HG03354 (cell line): ENCODE data around the gene TBX3.

Source experiments
- ATAC-seq: cut with Tn5 transposase; IDR thresholded peaks from one replicate; pipeline ENCODE4 v1.9.1; 2021; ENCODE audit warnings: mild to moderate bottlenecking; ENCODE audit not compliant: unreplicated experiment, poor library complexity, severe bottlenecking

TBX3 gene

DNA sequence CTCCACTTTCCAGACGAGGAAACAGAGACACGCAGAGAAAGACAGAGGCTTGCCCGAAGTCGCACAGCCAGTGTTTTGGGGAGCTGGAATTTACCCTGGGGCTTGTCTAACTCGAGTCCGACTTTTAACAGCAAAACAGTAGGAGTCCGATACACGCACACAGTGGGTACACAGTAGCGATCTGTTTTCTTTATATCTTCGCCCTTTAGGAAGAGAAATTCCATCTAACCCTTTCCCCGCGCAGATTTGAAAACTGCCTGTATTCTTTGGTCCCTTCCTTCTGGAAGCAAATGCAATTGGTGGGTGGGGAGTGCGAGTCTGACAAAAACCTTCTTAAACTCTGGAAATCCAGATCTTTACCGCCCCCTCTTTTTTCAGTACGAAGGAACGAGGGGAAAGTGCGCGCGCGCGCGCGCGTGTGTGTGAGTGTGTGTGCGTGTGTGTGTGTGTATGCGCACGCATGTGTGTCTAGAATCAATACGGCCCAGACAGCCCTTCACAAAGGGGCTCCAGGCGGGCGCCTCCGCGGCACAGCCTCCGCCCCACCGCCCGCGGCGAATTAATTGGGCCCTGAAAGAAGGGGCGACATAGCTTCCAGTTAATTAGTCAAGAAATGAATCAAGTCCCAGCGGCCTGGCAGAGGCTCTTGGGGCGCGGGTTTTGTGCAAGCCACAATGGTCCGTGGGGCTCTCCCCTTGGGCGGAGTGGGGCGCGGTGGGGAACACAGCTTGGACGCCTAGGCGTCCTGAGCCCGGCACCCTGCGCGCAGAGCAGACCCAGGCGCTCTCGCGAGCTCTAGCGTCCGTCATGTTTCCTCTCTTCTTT lies 14.0 kb upstream of the TBX3 start:
- ATAC-seq = no peak

DNA sequence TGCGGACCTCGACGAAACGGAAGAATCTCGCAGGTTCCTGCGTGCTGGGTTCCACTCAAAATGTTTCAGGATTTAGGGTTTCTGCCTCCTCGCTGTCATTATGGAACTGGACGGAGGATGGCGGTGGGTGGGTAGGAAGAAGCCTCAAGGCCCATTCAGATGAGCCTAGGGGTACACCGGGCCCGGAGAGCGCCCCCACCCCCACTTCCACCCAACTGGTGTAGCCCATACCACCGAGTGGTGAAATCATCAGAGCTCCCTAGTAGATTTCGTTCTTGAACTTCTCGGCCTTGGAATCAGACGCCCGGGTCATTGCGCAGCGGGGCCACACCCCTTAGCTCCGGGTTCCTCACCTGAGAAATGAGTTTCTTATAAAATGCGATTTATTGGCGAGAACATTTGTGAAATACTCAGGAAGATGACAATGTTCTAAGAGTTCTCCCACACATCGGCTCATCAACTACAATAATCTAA lies 13.3 kb upstream of the TBX3 start:
- ATAC-seq = no peak

DNA sequence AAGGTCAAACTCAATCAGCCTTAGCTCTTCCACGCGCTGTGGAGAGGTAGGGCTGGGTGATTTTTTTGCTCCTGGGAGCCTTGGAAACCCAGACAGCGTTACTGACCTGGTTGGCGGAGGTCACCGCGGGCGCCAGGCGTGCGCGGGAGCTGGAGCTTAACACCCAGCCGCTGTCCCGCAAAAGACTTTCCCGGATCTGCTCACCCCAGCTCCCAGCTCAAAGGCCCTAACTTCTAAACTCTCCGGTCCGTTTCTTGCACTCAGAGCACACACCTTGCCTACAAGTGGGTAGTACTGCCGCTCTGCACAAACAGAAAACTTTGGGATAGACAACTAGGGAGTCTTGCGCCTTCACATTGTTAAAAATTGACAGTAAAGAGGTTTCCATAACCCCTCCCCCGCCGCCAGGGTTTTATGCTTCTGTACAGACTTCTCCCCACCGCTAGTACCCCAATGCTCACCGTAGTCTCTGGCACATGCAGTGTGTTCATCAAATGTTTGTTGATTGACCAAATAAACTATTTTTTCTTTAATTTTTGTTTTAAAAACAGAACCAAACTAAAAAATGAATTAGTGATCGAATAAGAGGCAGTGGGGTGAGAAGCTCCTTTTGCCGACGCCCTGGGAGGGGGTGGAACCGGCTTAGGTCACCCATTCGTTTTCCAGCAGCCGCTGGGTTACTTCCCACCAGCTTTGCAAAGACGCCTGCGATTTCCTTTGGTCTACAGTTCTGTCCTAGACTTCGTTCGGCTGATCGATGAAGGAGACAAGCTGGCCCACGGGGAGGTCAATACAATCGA lies 12.7 kb upstream of the TBX3 start:
- no peak for ATAC-seq

DNA sequence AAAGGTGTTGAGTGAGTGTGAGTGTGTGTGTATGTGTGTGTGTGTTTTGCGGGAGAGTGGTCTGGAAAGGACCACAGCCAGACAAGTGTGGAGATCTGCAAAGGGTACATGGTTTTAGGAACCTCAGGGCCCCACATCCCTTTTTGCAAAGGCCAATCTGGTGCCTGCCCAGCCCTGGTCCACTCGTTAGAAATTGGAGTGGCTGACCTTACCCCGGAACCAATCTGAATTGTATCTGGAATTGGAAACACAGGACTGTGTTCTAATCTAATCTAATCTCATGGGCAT lies 11.3 kb upstream of the TBX3 start:
- no peak for ATAC-seq

DNA sequence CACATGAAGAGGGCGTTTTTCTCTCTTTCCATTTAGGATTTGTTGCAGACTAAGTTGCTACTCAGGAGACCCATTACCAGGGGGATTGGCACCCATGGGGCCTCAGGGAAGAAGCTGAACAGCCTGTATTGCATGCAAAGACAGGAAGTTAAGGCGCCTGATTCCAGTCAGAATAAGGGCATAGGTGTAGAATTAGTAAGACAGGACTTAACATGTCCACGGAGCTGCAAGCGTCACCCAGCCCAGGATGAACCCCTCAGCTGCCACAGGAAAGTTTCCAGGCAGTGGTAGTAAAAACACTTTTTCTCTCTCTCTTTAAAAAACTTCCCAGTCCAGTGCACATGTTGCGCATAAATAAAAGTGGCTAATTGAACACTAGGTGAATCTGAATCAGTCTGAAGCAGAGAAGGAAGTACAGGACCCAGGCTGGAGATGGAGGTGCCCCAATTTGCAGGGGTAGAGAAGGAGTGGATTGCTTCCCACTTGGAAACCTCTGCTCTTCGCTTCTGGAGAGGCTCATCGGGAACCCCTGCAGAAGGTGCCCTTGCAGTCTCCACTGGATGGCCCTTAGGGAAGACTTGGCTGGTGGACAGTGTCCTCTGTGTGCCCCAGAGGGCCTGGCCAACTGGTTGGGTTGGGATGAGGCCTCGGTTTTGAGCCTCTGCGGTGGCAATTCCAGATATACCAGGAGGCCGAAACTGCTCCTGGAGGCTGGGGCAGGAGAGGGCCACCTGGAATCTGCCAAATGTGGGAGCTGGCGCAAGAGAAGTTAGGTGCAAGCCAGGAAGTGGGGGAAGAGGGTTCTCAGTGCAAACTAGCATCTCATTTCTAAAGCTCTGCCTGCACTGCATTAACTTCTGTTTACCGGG lies 10.7 kb upstream of the TBX3 start:
- ATAC-seq = no peak

DNA sequence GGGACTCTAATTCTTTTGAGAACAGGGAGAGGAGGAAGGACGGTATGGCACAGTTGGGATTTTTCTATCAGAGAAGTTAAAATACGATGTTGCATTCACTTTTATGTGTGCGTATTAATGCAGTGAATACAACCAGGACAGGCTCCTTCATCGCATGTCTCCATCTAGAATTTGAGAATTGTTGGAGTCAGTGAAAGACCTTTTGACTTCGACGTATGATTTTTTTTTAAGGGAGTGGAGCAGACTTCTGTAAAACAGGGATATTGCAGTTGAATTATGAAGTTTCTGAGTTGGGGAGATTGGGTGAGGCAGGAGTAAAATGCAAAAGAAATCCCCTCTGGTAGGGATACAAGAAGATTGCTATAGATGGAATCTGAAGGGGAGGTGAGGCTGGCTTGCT lies 9.6 kb upstream of the TBX3 start:
- no peak for ATAC-seq

DNA sequence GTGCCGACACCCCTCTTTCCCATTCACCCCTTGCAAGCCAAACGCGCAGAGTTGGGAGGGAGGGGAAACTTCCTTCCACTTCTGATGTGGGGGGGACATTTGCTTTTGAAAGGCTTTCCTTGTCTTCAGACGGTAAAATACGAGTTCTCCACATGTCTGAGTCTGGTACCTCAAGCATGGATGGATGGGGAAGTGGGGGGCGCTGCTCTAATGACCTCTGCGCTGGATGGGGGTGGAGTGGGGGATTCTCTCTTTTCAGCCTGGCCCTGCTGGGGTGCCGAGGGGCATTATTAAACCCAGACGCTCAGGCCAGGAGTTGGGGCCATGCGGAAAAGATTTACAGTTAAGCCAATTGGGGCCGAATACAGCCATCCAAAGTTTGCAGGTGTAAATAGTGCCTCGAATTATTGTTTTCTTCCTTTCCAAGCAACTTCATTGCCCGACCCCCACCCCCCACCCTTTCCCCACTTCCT lies 9.1 kb upstream of the TBX3 start:
- ATAC-seq = no peak

DNA sequence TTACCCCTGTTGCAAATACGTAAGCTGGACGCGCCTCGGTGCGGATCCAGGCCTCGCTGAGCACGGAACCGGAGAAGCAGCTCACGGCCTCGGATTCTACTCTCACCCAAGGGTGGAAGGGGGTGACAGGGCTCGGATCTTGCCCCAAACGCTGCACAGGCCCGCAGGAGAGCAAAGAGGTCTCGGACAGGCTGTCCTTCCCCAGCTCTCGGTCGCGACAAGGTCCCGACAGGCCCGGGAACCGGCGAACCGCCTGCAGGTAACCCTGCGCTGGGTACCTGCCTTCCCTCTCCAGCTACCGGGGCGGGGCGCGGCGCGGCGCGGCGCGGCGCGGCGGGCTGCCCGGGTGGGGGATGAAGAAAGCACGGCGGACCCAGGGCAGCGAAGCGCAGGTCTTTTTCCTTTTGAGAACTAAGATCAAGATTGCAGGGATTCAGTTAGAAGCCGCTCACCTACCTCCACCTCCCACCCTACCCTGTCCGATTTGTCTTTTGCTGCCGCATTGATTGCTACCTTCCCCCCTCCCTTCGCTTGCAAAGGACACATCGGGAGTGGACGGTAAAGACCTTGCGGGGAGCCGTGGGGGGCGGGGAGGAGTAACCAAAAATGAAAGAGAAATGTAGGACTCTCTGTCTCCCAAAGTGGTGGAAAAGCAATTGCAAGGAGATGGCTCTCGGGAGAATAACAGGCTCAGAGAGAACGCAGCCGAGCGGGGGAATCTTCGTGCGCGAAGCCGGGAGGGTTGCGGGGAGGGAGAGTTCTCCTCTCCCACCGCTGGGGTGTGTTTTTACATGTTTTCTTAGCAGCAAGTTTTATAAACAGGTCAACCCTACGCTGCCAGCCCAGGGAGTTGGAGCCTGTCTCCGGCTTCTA lies 8.4 kb upstream of the TBX3 start:
- no peak for ATAC-seq

DNA sequence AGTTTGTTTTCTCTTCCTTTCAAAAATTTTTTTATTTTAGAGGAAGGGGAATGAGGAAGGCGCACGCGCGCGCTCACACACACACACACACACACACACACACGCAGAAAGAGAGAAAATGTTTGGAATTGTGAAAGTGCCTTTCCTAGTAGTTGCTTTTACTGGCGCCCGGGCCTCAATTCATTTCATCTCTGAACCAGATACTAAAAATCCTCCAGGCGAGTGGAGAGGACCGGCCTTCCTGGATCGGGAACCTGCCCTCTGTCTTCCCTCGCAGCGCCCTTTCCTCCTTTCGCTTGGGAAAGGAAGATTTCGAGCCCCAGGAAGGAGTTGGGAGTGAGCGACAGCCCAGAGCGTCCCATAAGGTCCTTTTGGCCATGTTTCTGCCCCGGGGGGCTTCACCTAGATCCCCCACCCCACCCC lies 7.8 kb upstream of the TBX3 start:
- ATAC-seq = no peak

DNA sequence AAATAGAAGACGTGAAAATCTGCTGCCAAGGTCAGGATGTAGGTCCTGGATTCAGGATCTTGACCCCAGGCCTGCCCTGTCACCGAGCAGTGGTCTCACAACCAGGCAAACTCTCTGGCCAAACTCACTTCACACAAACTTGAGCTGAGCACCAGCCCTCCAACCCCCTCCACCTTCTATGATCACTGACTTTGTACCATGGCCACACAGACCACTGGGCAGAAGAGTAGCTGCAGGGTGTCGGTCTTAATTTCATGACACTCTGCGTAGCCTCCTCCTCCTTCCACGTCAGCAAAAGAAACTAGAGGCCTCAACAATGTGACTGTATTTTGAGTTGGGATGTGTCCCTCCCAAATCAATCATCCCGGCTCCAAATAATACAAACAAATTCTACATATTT lies 7.2 kb upstream of the TBX3 start:
- ATAC-seq = no peak

DNA sequence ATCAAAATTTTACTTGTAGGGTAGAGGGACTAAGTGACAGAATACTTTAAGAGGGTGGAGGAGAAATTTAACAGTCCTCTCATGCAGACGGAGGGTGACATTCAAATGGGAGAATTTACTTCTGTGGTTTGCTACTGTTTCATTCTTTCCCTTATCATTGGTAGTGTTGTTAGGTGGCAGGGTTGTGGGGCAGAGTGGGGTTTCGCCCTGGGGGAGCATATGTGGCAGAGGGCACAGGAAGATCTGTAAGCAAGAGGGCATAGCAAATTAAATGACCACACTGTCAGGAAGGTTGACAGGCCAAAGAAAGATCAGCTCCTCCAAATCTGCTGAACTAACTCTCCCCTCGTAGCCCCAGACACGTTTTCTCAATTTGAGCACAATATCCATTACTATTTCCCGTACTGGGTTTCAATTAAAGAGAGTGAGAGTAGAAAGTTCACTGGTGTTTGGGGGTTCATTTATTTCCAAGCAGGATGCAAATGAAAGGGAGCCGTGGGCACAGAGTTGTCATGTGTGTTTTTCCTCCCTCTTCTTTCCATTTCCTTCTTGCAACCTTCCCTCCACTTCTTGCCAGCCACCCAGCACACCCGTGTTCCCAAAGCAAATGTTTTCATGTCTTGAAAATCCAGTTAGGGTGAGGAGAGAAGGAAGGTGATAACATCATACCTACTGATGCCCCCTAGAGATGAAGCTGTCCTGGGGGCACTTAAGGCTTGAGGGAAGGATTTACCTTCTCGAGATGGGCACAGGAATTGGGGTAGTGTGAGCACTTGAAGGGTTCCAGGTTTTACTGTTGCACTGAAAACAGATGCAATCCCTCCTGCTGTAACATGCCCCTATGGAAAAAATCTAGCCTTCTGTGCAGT lies 6.5 kb upstream of the TBX3 start:
- ATAC-seq = no peak

DNA sequence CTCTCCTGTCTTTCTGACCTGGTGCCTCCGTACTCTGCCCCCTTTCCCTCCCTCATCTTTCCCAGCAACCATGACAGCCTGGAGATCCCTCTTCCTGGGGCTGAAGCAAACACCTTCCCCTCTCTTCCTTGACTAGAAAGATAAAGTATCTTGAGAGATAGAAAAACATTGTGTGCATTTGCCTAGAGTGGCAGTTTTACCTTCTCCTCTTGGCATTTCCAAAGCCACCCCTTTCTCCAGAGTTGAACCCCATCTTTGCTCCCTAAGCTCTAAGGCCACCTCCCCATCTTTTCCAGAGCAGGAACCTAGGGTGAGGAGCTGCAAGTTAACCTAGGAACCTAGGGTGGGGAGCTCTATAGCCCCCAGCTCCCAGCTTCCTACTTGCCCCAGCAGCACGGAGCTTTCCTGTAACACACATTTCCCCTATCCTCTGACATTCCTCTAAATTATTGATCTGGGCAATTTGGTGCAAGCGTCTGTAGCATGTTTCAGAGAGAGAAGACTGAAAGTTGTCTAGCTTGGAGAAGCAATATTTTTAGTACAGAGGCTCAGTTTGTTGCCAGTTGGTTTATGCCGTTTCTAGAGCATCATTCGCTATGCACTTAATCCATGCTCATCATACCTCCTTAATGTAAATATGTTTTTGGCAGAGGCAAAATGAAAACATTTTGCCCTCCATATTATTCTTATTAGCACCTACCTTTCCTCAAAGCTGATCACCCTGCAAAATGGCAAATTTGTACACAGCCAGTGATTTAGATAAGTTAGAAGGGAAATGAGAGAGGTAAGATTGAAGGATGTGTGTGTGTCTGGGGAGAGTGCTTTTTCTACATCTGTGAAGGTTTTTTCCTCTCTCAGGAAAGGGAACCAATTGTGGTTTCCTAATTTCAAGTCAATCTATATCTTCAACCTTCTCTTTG lies 5.4 kb upstream of the TBX3 start:
- no peak for ATAC-seq

DNA sequence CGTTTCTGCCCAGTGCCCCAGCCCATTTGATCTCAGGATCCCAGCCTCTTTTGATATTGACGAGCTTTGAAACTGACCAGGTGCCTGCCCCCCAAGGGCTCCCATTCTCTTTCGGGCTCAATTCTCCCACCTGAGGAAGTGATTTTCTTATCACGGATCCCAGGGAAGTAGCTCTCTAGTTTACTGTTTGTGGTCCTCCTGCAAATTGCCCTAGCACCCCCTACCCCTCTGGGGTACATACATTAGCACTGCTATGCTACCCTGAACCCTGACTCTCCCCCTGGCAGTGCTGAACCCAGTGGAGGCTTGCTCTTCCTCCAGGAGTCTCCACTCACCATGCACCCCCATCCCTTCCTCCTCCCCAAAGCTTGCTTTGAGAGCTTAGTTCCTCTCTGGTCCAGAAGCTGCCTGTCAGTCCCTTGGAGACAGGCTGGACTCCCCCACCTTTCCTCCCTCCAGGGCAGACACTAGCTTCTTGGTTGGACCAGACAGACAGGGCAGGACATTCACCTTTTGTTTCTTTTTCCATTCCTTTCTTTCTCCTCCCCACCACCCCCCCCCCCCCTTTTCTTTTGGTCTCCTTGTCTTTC lies 4.4 kb upstream of the TBX3 start:
- ATAC-seq = no peak

DNA sequence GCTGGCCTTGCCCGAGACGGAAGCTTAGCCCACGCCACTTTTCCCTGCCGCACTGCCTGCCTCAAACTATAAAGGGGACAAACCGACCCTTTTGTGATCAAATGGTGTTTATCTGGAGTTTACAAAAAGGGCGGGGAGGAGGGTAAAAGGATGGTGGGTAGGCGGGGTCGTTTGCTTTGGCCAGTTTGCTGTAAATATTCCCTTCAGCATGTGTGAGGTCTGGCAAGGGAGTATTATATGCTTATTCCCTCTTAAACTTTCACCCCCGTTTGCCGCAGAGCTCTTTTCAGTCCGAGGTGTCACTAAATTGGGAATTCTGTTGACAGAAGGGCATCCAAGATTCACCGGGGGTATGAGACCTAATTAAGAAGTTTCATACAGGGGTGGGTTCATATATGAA lies 3.8 kb upstream of the TBX3 start:
- ATAC-seq = no peak

DNA sequence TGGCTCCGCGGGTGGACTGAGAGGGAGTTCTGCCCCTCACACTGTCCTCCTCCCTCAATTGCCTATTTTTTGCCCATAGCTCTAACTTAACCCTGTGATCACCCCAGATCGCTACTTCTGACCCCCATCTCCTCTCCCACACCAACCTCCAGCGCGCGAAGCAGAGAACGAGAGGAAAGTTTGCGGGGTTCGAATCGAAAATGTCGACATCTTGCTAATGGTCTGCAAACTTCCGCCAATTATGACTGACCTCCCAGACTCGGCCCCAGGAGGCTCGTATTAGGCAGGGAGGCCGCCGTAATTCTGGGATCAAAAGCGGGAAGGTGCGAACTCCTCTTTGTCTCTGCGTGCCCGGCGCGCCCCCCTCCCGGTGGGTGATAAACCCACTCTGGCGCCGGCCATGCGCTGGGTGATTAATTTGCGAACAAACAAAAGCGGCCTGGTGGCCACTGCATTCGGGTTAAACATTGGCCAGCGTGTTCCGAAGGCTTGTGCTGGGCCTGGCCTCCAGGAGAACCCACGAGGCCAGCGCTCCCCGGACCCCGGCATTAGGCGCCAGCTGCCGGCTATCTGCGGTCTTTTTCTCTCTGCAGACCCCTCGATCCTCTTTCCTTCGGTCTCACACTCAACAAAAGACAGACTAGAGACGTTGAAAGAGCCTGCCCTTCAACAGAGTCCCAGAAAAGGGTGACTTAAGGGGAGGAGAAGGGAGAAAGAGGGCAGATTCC lies 3.0 kb upstream of the TBX3 start:
- no peak for ATAC-seq

DNA sequence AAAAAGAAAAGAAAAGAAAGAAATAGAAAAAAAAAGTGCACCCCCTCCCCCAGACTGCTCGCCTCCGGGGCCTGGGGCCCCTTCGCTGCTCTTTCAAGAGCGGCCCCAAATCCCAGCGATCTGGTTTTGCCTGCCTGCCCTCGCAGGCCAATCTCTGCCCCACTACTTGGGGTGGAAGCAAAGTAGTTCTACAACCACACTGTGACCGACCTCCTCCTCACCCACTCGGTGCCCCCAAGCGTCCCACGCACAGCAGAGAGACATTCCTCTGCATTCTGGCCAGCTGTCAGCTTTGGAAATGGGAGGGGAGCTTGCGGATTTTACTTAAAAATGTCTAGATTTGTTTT lies 2.4 kb upstream of the TBX3 start:
- ATAC-seq = no peak

DNA sequence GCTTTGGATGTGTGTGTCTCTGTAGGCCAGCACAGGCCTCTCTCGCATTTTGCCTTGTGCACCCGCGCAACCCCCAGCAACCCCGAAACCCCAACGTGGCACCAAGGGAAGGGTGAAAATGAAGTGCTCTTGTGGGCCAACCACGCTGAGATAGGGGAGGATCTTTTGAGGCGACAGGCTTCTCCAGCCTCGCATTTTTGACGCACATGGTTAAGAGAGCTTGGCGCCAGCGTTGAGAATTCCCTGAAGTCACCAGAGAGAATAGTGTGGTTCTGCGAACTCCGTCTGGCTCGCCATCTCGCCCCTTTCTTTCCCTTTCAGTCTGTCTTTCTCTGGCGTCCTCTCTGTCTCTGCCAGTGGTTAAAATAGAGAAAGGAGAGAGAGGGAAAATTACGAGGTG lies 1.9 kb upstream of the TBX3 start:
- ATAC-seq = no peak
